ENCODE results near the gene REST.
A peak's percentile ranks its signal among the peaks of the same experiment; 100 is the strongest.

Gene REST

GRCh38 chr4:56976283-56976836 lies 68.7 kb downstream of the REST start:
- DNase-seq (ENCODE audit: low read depth, low spot score) = no peak

DNA sequence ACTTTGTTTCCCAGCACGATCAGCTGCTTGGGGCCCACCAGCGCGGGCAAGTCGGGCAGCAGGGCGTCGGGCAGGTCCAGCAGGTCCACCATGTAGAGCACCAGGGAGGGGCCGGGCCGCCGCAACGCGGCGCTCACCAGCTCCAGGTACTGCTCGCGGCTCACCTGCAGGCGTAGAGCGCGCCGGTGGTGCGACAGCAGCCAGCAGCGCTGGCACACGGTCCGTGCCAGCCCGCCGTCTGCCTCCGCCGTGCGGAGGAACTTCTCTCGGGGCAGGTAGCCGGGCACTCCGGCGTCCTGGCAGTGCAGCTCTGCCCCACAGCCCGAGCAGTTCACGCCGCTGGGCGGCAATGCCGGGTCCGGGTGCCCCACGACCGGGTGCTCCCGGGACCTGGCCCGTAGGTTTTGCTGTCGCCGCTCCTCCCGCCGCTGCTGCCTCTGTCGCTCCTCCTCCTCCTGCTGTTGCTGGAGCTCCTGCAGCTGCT lies 69.2 kb downstream of the REST start:
- peak; percentile 15 for DNase-seq (ENCODE audit: low read depth, low spot score)

DNA sequence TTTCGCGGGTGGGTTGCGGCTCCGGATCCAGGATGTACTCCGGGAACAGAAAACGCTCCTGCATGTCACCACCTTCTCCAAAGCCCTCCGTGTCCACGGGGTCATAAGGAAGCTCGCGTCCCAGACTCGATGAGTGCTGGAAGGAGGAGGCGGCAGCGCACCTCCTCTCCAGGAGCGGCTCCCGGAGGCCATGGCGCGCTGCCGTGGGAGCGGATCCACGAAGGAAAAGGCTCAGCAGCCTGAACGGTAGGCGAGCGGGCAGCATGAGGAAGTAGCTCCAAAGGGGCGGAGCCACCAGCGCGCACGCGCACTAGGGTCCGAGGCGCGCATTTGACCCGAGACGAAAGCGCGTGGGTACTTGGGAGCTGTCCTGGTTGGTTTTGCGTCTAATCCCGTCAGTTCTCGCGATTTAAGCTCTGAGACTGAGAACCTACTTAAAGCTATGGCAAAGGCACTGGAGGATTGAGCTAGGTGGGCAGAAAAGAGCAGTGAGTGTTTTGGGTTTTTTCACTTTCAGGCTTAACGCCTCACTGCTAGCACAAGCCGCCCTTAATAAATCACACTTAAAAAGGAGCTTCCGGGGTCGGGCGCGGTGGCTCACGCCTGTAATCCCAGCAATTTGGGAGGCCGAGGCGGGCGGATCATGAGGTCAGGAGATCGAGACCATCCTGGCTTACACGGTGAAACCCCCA lies 69.8 kb downstream of the REST start, which contains the start of gene NOA1:
TSS of gene NOA1 (minus strand) at position 286 of the 692 bp plus-strand sequence. CDS start at position 265, 21 bp downstream.
- peak; percentile 98 for DNase-seq (ENCODE audit: low read depth, low spot score)

DNA sequence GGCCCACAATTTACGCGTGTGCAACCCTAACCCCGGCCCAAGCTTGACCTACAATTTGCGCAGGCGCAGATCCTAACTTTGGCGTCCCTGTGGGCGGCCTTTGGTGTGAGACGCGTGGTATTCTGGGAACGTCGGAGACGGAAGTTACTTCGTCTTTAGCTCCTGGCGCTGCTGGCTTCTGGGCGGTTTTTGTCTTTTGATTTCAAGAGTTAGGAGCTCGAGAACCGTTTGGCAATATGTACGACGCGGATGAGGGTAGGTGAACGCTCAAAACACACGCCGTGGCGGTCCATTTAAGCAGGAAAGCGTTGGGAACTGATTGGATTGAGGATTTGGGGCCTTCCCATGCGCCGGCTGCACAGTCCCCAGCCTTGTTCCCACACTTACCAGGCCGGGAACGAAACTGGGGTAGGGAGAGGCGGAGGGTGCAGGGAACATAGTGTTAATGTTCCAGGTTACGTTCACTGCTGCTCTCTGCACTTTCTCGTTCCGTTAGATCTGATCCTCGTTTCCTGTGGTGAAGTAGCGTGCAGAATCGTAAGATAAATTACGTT lies 71.1 kb downstream of the REST start, which contains the start of gene POLR2B:
TSS of gene POLR2B (plus strand) at position 147 of the 554 bp plus-strand sequence. CDS start at position 237, 90 bp downstream.
- peak; percentile 79 for DNase-seq (ENCODE audit: low read depth, low spot score)

DNA sequence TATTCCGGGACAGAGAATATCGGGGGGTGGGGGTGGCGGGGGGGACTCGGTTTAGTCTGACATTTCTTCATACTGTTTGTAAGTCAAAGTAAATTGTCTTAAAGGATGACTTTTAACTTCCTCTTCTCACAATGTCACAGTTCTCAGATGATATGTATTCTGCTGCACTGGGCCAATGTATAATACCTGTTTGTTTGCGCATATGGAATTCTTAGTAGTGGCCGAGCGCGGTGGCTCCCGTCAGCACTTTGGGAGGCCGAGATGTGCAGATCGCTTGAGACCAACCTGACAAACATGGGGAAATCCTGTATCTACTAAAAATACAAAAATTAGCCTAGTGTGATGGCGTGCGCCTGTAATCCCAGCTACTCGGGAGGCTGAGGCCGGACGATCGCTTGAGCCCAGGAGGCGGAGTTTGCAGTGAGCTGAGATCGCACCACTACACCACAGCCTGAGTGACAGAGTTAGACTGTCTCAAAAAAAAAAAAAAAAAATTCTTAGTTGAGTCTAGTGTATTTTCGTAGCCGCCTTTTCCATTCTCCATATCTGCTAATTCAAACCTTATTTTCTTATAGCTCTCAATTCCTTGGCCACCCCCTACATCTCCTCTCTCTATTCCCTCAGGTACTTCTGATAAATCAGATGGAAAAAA lies 71.8 kb downstream of the REST start:
- DNase-seq (ENCODE audit: low read depth, low spot score) = no peak

DNA sequence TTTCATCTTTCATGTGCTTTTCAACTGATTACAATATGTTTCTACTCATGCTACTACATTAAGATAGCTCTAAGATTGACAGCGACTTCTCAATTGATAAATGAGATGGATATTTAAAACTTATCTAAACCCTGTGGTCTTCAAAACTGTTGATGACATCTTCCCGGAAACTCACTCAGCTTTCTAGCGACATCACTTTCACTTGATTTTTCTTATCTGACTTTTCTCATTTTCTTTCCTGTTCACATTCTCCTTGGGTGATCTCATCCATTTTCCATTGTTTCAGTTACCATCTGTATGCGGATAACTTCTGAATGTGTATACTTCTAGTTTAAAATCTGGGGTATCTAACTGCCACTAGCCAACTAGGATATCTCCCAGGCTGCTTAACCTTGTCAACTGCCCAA lies 74.1 kb downstream of the REST start:
- no peak for DNase-seq (ENCODE audit: low read depth, low spot score)

DNA sequence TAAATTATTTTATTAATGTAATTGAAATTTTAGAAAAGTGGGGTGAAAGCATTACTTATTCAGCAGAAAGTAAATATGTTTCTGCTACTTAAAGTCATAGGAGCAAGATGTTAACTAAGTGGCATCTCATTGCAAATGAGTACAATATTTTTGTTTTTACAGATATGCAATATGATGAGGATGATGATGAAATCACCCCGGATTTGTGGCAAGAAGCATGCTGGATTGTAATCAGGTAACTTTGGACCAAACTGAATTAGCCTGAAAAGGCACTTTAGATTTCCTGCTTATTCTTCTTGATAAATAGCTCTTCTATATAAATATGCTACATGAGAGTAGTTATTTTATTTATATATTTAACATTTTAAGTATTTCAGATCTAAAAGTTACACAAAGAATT lies 78.5 kb downstream of the REST start:
- no peak for DNase-seq (ENCODE audit: low read depth, low spot score)

DNA sequence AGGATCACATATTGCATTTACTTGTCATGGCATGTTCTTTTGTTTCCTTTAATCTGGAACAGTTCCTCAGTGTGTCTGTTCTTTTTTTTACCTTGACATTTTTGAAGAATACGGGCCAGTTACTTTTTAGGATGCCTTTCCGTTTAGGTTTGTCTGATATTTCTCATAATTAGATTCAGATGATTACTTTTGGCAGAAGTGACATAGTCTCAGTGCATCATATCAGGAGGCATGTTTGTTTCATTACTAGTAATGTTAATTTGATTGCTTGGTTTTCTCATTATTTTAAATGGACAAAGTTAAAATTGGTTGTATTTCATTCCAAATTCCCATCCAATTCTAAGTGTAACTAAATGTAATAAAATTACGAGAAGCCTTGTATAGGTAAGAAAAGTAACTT lies 79.3 kb downstream of the REST start:
- no peak for DNase-seq (ENCODE audit: low read depth, low spot score)

DNA sequence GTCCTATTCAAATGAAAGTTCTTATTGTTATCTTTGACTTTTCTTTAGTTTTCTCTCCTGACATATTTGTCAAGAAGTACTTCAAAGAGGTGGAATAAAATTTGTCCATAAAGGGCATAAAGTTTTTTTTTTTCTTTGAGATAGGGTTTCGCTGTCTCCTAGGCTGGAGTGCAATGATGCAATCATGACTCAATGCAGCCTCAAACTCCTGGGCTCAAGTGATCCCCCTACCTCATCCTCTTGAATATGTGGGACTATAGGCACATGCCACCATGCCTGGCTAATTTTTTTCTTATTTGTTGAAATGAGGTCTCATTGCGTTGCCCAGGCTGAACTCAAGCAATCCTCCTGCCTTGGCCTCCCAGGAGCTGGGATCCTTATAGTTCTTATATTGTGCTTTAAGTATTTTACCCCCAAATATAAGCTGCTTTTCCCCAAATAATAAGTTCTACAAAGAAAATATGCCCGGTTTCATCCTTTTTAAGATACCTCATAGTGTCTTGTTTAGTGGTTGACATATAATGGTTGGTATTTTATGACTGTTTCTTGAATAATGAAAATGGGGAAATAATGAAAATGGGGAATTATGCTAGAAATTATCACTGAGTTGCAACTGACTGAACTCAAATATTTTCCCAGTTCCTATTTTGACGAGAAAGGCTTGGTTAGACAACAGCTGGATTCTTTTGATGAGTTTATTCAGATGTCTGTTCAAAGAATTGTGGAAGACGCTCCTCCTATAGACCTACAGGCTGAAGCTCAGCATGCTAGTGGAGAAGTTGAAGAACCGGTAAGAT lies 82.6 kb downstream of the REST start:
- DNase-seq (ENCODE audit: low read depth, low spot score) = no peak

DNA sequence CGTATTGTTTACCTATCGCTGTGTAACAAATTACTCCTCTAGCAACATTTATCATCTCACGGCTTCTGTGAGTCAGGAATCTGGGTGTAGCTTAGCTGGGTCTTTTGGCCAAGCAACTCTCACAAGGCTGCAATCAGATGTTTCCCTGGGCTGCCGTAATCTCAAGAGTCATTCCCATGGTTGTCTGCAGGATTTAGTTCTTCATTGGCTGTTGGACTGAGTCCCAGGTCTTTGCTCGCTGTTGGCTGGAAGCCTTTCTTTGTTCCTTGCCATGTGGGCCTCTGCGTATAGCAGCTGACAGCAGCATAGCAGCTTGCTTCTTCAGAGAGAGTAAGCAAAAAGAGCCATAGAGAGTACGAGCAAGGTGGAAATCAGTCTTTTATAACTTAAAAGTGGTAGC lies 87.8 kb downstream of the REST start:
- DNase-seq (ENCODE audit: low read depth, low spot score) = no peak

GRCh38 chr4:56999751-57000150 lies 92.1 kb downstream of the REST start:
- DNase-seq (ENCODE audit: low read depth, low spot score) = no peak

- no peak for DNase-seq (ENCODE audit: low read depth, low spot score)
These were observed 105.9 kb downstream of the REST start for GRCh38 chr4:57013543-57014120.

Data from activated CD4-positive, CD25-positive, alpha-beta regulatory T cell treated with anti-CD3 and anti-CD28 coated beads, Interleukin-2, amount 50 U/mL, for 16 hours (primary cell).